Vagina (tissue), 2 donors: ENCODE data around the gene TREML1. TPM values are rescaled to one million over a fixed set of nuclear protein-coding genes. Genes with fewer than 3 reads are reported as not detected.
A peak's percentile ranks its signal among the peaks of the same experiment; 100 is the strongest.

Experiments
- DNase-seq, 2 donors: peaks; one replicate each; pipeline ENCODE4 v3.0.0-alpha.2; 2017; ENCODE audit errors: extremely low spot score in 2 of 2
- H3K27ac ChIP-seq: fragments of 200-600 bp; sonication (generic); one replicate; pipeline ENCODE4 v1.5.1; 2019
- H3K27me3 ChIP-seq: fragments of 200-600 bp; sonication (generic); one replicate; pipeline ENCODE4 v1.5.1; 2019
- H3K36me3 ChIP-seq, 2 donors: fragments of 200-600 bp; sonication (generic); one replicate each; pipeline ENCODE4 v1.5.1; 2017 to 2019
- H3K4me1 ChIP-seq: fragments of 200-600 bp; sonication (generic); one replicate; pipeline ENCODE4 v1.5.1; 2019
- H3K4me3 ChIP-seq, 2 donors: fragments of 200-600 bp; sonication (generic); 1 replicate in 1 of 2; 2 replicates in 1 of 2; pipeline ENCODE4 v1.5.1; 2016 to 2019
- H3K9me3 ChIP-seq: fragments of 200-600 bp; sonication (generic); one replicate; pipeline ENCODE4 v1.5.1; 2019
- CTCF ChIP-seq, 3 experiments: fragments of 450-650 bp in 2 of 3; fragments of 200-600 bp in 1 of 3; sonication (generic) in 1 of 3; IDR thresholded peaks; one replicate each; pipeline ENCODE4 v1.5.1; 2017 to 2019; ENCODE audit warnings: antibody characterized with exemption in 3 of 3, mild to moderate bottlenecking in 2 of 3, moderate library complexity in 2 of 3
- POLR2A ChIP-seq, 2 donors: fragments of 450-650 bp; IDR thresholded peaks; one replicate each; pipeline ENCODE4 v1.6.1; 2017; ENCODE audit warnings: antibody characterized with exemption in 2 of 2, mild to moderate bottlenecking in 2 of 2, moderate library complexity in 2 of 2
- POLR2AphosphoS5 ChIP-seq, 2 donors: sonication (generic); formaldehyde crosslinking; IDR thresholded peaks; one replicate each; pipeline ENCODE4 v1.9.0; 2017; ENCODE audit warnings: antibody characterized with exemption in 2 of 2, mild to moderate bottlenecking in 2 of 2, low read depth in 1 of 2; ENCODE audit not compliant: insufficient read depth in 1 of 2
- intact Hi-C: fragments of 100-400 bp; cut with DNase I; formaldehyde crosslinking; loops from one replicate; pipeline ENCODE4 v1.15.1; 2023
- total RNA-seq: library from RNA; depleted of rRNA; stranded (reverse); fragments of >200 nt; gene quantifications from one replicate; pipeline ENCODE4 v1.2.3, GENCODE V29; 2016

TREML1 gene
- total RNA-seq, 1 donor from 2014 or later = not detected

GRCh38 chr6:41174610-41175009, 20.5 kb upstream of the TREML1 start:
- Histone ChIP-seq H3K36me3 (no peaks in the 10 kb centered on the region), H3K27ac (no peak overlapping the region), H3K4me1 (no peaks in the 10 kb centered on the region), H3K4me3 (no peak overlapping the region), H3K27me3 (no peaks in the 10 kb centered on the region), H3K9me3 (no peaks in the 10 kb centered on the region)
- no peak for TF ChIP-seq POLR2AphosphoS5 (IDR thresholded peaks at IDR 0.05; ENCODE audit: insufficient read depth in 1 of 2, low read depth in 1 of 2)
- no peak for TF ChIP-seq CTCF (IDR thresholded peaks at IDR 0.05)
- TF ChIP-seq POLR2A (IDR thresholded peaks at IDR 0.05) = no peak
- no peak for DNase-seq
- intact Hi-C loops = no loop called here

- Histone ChIP-seq H3K4me1 (no peaks in the 10 kb centered on the region), H3K9me3 (no peaks in the 10 kb centered on the region), H3K27ac (no peak overlapping the region), H3K27me3 (no peaks in the 10 kb centered on the region), H3K36me3 (no peaks in the 10 kb centered on the region), H3K4me3 (no peak overlapping the region)
- TF ChIP-seq POLR2A (IDR thresholded peaks at IDR 0.05) (no peak), POLR2AphosphoS5 (IDR thresholded peaks at IDR 0.05; ENCODE audit: insufficient read depth in 1 of 2, low read depth in 1 of 2) (no peak), CTCF (IDR thresholded peaks at IDR 0.05) (no peak)
- intact Hi-C loops = no loop called here
- peak in 1 of 2 donors; percentile 13 for DNase-seq
These were observed 17.8 kb upstream of the TREML1 start for GRCh38 chr6:41171908-41172307.

- no peaks in the 10 kb centered on the region for H3K27me3 ChIP-seq
- intact Hi-C loops = no loop called here
- H3K27ac ChIP-seq = no peak overlapping the region
- no peaks in the 10 kb centered on the region for H3K9me3 ChIP-seq
- no peaks in the 10 kb centered on the region for H3K36me3 ChIP-seq
- no peak for TF ChIP-seq POLR2A (IDR thresholded peaks at IDR 0.05)
- no peak for TF ChIP-seq CTCF (IDR thresholded peaks at IDR 0.05)
- TF ChIP-seq POLR2AphosphoS5 (IDR thresholded peaks at IDR 0.05; ENCODE audit: insufficient read depth in 1 of 2, low read depth in 1 of 2) = no peak
- peak; percentile 64 to 79 for DNase-seq
- H3K4me1 ChIP-seq = no peaks in the 10 kb centered on the region
- H3K4me3 ChIP-seq = no peak overlapping the region
These were observed 16.5 kb upstream of the TREML1 start for GRCh38 chr6:41170547-41171160.

- Histone ChIP-seq H3K27ac (no peak overlapping the region), H3K4me3 (no peak overlapping the region), H3K4me1 (no peaks in the 10 kb centered on the region), H3K36me3 (no peaks in the 10 kb centered on the region), H3K9me3 (no peaks in the 10 kb centered on the region), H3K27me3 (no peaks in the 10 kb centered on the region)
- DNase-seq = peak; percentile 44 to 88
- TF ChIP-seq CTCF (IDR thresholded peaks at IDR 0.05) (no peak), POLR2AphosphoS5 (IDR thresholded peaks at IDR 0.05; ENCODE audit: insufficient read depth in 1 of 2, low read depth in 1 of 2) (no peak), POLR2A (IDR thresholded peaks at IDR 0.05) (no peak)
- intact Hi-C loops = no loop called here
These were observed 13.2 kb upstream of the TREML1 start for GRCh38 chr6:41167173-41167963.
